Immature natural killer cell (primary cell): Measurements from ENCODE around the gene PAX3. TPM values are rescaled to one million over a fixed set of nuclear protein-coding genes. Genes with fewer than 3 reads are reported as not detected.

Experiments
- DNase-seq, 3 donors: peaks; one replicate each; pipeline ENCODE4 v3.0.0; 2022; ENCODE audit warnings: mixed read lengths in 1 of 3
- H3K27ac Mint-ChIP-seq, 6 donors: one replicate each; pipeline ENCODE4 v1.8.0; 2020; ENCODE audit warnings: mixed read lengths in 6 of 6, mild to moderate bottlenecking in 5 of 6, inconsistent platforms in 4 of 6, moderate library complexity in 3 of 6
- H3K27me3 Mint-ChIP-seq, 3 donors: one replicate each; pipeline ENCODE4 v1.8.0; 2020 to 2021; ENCODE audit warnings: low read depth in 3 of 3, mild to moderate bottlenecking in 3 of 3, mixed read lengths in 3 of 3, moderate library complexity in 3 of 3, inconsistent platforms in 1 of 3
- H3K36me3 Mint-ChIP-seq, 3 donors: one replicate each; pipeline ENCODE4 v1.8.0; 2020; ENCODE audit warnings: mixed read lengths in 3 of 3, inconsistent platforms in 2 of 3, mild to moderate bottlenecking in 2 of 3
- H3K4me1 Mint-ChIP-seq, 2 donors: one replicate each; pipeline ENCODE4 v1.8.0; 2020; ENCODE audit warnings: inconsistent platforms in 2 of 2, mild to moderate bottlenecking in 2 of 2, mixed read lengths in 2 of 2, moderate library complexity in 1 of 2
- H3K4me3 Mint-ChIP-seq, 5 donors: one replicate each; pipeline ENCODE4 v1.8.0; 2020; ENCODE audit warnings: mild to moderate bottlenecking in 5 of 5, mixed read lengths in 5 of 5, inconsistent platforms in 3 of 5, moderate library complexity in 3 of 5
- H3K9me3 Mint-ChIP-seq, 6 donors: one replicate each; pipeline ENCODE4 v1.8.0; 2020; ENCODE audit warnings: mild to moderate bottlenecking in 6 of 6, mixed read lengths in 6 of 6, inconsistent platforms in 4 of 6, moderate library complexity in 3 of 6
- polyA plus RNA-seq, 3 donors: library from polyadenylated mRNA; unstranded; fragments of 300-500 nt; fragmentation: Illumina TruSeq; gene quantifications; one replicate each; pipeline ENCODE4 v1.2.3, GENCODE V29; 2021

PAX3 gene
- polyA plus RNA-seq, 3 donors from 2014 or later, result not detected

DNA sequence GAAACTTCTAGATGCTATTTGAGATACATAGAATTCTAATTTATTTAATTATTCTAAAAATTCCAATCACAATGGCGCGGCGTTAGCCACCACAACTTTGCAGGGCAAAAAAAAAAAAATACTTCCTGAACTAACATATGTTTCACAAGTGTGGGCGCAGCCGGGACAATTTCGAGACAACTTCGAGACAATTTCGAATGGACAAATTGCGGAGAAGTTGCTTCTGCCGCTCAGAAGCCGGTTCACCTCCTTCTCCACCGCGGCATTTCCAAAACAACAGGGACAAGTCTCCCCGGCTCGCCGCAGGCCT lies 842 bp downstream of the PAX3 start:
- H3K4me1 Mint-ChIP-seq, result peaks cover 11 to 28% of the 10 kb centered on the region in 2 donors
- H3K36me3 Mint-ChIP-seq, result peaks cover 4 to 14% (median 12%) of the 10 kb centered on the region in 3 donors
- H3K4me3 Mint-ChIP-seq, result no peak overlapping the region
- H3K9me3 Mint-ChIP-seq, result peaks cover 2 to 32% (median 11%) of the 10 kb centered on the region in 6 donors
- no peak for DNase-seq
- H3K27ac Mint-ChIP-seq, result no peak overlapping the region
- peaks cover 35 to 56% (median 54%) of the 10 kb centered on the region in 3 donors for H3K27me3 Mint-ChIP-seq

DNA sequence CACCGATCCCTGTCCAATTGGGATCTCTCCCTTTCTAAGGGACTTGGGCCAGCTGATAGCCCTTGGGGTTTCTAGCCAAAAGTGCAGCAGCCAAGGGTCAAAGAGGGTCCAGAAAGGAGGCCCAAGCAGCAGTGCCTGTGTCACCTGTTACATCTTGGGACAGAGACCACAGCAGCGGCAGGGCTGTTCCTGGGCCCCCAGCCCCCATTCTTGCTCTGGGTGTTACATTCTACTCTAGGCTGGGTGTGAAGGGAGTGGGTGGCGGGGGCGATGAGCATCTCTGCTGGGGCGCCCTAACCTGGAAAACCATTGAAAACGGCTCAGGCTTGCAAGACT lies 1.2 kb downstream of the PAX3 start:
- Mint-ChIP-seq H3K9me3 (peaks cover 2 to 28% (median 9%) of the 10 kb centered on the region in 6 donors), H3K27ac (no peak overlapping the region), H3K36me3 (peaks cover 4 to 10% (median 8%) of the 10 kb centered on the region in 3 donors), H3K4me3 (no peak overlapping the region), H3K4me1 (peaks cover 9 to 24% of the 10 kb centered on the region in 2 donors), H3K27me3 (peaks cover 32 to 52% (median 51%) of the 10 kb centered on the region in 3 donors)
- no peak for DNase-seq

DNA sequence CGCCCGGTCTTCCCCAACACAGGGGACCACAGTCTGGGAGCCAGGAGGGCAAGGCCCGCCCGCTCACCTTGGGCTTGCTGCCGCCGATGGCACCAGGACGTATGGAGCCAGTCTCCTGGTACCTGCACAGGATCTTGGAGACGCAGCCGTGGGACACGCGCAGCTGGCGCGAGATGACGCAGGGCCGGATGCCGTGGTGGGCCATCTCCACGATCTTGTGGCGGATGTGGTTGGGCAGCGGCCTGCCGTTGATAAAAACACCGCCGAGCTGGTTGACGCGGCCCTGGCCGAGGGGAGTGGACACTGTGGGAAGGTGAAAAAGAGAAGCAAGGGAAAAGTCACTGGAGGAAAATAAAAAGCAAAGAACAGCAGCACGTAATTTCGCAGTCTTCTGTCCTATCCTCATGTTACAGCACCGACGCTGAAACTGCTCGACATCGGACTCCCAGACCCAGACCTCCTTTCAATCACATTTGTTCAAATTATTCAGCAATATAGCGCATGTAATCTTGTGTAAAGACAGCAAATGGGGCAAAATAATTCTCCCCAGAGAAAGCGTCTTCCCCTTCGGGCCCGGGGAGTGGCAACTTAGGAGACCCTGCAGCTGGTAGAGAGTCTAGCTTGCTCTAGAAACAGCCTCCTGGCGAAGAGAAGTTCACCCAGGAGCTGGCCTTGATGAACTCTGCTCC lies 1.7 kb downstream of the PAX3 start:
- peaks cover 33 to 52% (median 47%) of the 10 kb centered on the region in 3 donors for H3K27me3 Mint-ChIP-seq
- H3K9me3 Mint-ChIP-seq, result peaks cover 2 to 30% (median 9%) of the 10 kb centered on the region in 6 donors
- peaks cover 9 to 23% of the 10 kb centered on the region in 2 donors for H3K4me1 Mint-ChIP-seq
- DNase-seq, result no peak
- H3K27ac Mint-ChIP-seq, result no peak overlapping the region
- H3K36me3 Mint-ChIP-seq, result peaks cover 4 to 10% (median 8%) of the 10 kb centered on the region in 3 donors
- H3K4me3 Mint-ChIP-seq, result peak overlapping the region in 2 of 5 donors; percentile 21 to 48

DNA sequence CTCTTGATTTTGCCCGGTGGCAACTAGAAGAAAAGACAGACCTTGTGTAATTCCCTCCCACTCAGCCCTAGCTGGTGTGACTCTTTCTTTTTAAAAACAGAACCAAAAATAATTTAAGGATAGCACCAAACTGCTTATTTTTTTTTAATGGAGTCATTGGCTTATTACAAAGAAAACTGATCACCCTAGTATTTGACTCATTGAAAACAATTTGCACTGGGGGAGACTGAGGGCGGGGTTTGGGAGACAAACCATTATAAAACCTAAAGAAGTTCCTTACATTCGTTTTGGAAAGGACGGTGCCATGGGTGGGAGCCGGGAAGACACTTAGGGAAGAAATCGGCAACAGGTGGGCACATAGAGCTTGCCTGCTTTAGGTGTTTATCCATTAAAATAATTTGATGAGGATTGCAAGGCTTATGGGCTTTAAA lies 2.5 kb downstream of the PAX3 start:
- Mint-ChIP-seq H3K27ac (no peak overlapping the region), H3K9me3 (peaks cover 2 to 35% (median 9%) of the 10 kb centered on the region in 6 donors), H3K4me3 (peak overlapping the region in 2 of 5 donors; percentile 32 to 62), H3K27me3 (peaks cover 33 to 55% (median 44%) of the 10 kb centered on the region in 3 donors), H3K4me1 (peaks cover 9 to 23% of the 10 kb centered on the region in 2 donors), H3K36me3 (peaks cover 4 to 10% (median 8%) of the 10 kb centered on the region in 3 donors)
- DNase-seq, result no peak

DNA sequence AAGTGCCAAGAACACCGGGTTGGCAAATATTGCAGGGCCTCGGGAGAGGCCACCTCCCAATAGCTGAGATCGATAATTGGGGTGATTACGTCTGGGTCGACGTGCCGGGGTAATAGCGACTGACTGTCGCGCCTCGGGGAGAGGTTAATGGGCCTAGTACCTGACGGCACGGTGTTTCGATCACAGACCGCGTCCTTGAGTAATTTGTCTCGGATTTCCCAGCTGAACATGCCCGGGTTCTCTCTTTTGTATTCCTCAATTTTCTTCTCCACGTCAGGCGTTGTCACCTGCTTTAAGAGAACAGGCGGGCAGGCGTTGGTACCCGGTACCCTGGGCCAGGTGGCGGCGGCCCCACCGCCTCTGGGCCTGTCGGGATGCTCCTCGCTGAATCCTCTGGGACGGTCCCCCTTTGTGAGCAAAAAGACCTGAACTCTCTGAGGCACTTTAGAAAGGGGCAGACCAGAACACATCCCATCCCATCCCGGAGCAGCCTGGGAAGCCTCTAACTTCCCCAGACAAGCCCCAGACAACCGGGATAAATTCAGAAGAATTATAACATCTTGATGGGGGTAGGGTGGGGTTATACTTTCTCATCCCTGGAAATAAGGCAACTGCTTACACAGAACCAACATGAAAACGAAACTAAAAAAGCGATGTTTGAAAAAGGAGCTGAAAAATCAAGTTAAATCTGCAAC lies 3.3 kb downstream of the PAX3 start:
- Mint-ChIP-seq H3K9me3 (peaks cover 2 to 32% (median 10%) of the 10 kb centered on the region in 6 donors), H3K27me3 (peaks cover 33 to 53% (median 41%) of the 10 kb centered on the region in 3 donors), H3K36me3 (peaks cover 4 to 11% (median 8%) of the 10 kb centered on the region in 3 donors), H3K4me1 (peaks cover 9 to 23% of the 10 kb centered on the region in 2 donors), H3K4me3 (peak overlapping the region; percentile 38 to 62 (median 51)), H3K27ac (no peak overlapping the region)
- no peak for DNase-seq

DNA sequence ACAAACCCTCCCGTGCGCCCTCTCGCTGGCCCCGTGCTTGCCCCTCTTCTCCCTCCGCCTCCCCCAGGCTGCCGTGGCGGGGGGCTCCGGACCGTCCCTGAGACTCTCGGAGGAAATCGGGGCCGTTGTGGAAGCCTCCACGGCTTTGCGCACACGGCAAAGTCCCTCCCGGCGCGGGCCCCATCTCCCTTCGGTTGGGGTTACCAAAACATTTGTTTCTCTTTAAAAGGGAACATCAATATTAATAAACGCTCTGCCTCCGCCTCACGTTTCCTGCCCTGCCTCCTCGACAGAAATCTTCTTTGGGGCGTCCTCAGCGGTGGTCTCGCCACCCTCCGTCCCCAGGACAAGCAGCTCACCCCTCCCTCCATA lies 3.8 kb downstream of the PAX3 start:
- Mint-ChIP-seq H3K9me3 (peaks cover 3 to 35% (median 13%) of the 10 kb centered on the region in 6 donors), H3K27me3 (peaks cover 31 to 53% (median 38%) of the 10 kb centered on the region in 3 donors), H3K27ac (no peak overlapping the region), H3K36me3 (peaks cover 4 to 14% (median 8%) of the 10 kb centered on the region in 3 donors), H3K4me3 (peak overlapping the region; percentile 21 to 62 (median 51)), H3K4me1 (peaks cover 9 to 23% of the 10 kb centered on the region in 2 donors)
- no peak for DNase-seq

DNA sequence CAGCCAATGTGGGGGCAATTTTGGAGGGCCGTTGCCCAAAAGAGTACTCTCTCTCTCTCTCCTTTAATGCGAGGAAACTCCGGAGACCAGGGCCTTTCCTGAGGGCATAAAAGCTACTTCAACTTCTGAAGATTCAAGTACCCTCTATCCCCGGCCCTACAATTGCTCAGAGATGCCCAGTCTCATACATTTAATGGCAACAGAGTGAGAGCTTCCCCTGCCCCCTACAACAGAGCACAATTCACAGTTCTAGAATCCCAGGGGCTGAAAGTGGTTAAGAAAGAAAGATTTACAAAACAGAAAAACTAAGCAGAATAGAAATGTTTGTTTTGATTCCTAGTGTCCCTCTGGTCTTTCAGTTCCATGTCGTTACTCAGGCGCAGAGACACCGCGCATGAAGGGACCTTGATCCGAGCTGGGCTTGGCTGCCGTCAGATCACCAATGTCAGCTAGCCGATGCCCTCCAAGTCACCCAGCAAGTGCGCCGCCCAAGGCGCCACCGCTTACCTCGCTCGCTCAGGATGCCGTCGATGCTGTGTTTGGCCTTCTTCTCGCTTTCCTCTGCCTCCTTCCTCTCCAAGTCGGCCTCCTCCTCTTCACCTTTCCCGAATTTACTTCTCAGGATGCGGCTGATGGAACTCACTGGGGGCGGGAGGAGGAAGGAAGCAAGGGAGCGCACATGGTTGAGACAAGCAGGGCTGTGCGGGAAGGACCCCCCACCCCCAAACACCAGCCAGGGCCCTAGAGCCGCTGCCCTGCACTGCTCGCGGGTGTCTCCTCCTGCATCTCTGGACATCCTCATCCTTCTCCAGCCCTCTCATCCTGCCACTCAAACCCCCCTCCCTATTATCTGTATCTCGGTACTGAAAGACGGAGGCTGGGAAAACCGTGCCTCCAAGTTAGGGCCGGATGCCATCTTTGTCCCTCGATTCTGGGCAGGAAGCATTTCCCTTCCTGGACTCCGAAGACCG lies 4.9 kb downstream of the PAX3 start:
- peaks cover 2 to 28% (median 12%) of the 10 kb centered on the region in 6 donors for H3K9me3 Mint-ChIP-seq
- DNase-seq, result no peak
- H3K27me3 Mint-ChIP-seq, result peaks cover 26 to 50% (median 33%) of the 10 kb centered on the region in 3 donors
- peaks cover 0 to 10% (median 3%) of the 10 kb centered on the region in 3 donors for H3K36me3 Mint-ChIP-seq
- H3K4me3 Mint-ChIP-seq, result peak overlapping the region in 1 of 5 donors; percentile 29
- H3K27ac Mint-ChIP-seq, result no peak overlapping the region
- H3K4me1 Mint-ChIP-seq, result peaks cover 9 to 23% of the 10 kb centered on the region in 2 donors

DNA sequence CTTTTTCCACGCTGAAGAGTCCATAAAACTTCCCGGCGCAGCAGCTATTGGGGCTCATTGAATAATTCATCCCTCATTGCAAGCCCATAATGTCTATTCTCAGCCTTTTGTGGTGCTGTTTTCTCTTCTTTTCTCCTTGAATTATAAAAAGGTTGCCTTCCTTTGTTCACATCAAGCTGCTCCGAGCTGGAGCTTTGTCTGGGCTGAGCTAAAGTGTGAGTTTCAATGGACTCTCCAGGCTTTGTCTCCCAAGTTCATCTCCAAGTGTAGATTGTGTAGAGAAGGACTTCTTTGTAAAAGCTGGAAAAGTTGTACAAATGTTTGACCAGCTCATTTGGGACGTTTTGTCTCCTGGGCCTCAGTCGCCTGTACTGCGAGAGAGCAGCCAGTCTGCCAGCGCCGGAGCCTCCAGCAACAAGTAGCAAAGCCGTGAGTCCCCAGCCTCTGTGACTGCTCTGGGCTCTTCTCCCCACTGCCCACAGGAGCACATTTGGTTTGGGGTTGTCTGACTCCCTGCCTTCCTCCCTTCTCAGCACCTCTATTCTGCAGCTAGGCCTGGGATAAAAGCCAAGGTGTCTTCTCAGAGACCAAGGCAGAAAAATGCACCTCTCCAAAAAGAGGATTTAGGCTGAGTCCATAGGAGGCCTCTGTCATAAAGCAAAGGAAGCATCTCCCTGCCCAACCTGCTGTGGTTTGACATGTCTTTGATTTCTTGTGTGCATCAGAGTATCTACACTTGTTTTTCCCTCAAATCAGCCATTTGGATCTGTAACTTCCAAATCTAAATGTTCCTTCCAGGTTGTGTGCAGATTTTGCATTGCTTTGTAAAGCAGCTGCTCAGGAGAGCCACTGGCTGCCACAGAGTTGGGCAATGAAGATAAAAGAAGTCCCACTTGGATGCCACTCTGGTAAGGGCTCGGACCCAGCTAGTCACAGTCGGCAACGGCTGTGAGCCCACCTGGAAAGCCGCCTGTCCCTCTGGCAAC lies 6.4 kb downstream of the PAX3 start:
- Mint-ChIP-seq H3K36me3 (peaks cover 0 to 10% (median 3%) of the 10 kb centered on the region in 3 donors), H3K9me3 (peaks cover 0 to 39% (median 11%) of the 10 kb centered on the region in 6 donors), H3K4me1 (peaks cover 9 to 23% of the 10 kb centered on the region in 2 donors), H3K4me3 (no peak overlapping the region), H3K27ac (no peak overlapping the region), H3K27me3 (peaks cover 21 to 45% (median 27%) of the 10 kb centered on the region in 3 donors)
- DNase-seq, result no peak

DNA sequence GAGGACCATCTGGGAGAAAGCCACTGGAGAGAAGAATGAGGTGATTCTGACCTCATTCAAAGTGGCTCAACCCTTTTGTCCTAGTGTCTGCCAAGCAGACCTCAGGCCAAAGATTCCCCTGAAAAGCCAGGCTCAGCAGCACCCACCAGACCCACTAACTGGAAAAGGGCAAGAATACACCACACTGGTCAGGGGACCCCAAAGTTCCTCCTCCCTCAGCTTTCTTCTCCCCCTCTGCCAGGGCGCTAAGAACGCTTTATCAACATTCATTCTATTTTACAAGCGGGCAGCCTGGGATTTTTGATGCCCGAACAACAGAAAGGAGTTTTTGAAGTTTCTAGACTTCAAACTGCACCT lies 7.3 kb downstream of the PAX3 start:
- DNase-seq, result no peak
- Mint-ChIP-seq H3K27me3 (peaks cover 17 to 42% (median 23%) of the 10 kb centered on the region in 3 donors), H3K27ac (no peak overlapping the region), H3K4me1 (peaks cover 6 to 16% of the 10 kb centered on the region in 2 donors), H3K4me3 (no peak overlapping the region), H3K9me3 (peaks cover 0 to 34% (median 12%) of the 10 kb centered on the region in 6 donors), H3K36me3 (peaks cover 0 to 10% (median 3%) of the 10 kb centered on the region in 3 donors)

DNA sequence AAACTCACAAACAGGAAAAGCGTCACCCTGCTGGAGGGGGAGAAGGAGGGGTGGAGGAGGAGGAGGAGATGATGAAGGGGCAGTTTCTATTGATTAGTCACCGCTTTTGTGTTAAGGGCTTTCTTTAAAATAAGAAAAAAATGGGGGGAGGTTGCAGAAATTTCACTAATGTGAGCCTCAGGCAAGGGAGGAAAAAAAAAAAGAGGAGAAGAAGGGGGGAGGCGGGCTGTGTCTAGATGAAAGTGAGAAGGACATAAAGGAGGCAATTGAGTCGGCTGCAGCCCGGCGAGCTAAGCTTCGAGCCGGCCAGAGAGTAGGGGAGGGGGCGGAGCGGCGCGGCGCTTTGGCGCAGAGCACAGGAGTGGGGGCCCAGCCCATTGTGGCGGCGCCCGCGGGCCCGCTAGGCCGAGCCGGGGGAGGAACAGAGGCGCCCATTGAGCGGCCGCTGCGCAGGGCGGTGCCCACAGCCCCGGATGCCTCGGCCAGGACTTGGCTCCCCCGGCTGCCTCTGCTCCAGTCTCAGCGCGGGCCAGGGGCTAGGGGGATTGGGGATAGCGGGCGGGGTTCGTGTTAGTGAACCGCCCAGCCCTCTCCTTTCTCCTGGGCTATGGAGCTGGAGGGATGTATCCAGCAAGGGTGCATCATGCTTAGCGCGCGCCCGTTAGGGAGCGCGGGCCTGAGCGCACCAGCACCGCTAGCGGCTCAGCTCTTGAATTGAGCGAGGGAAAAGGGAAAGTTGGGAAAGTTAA lies 7.9 kb downstream of the PAX3 start:
- no peak for DNase-seq
- Mint-ChIP-seq H3K36me3 (peaks cover 0 to 10% (median 3%) of the 10 kb centered on the region in 3 donors), H3K4me3 (no peak overlapping the region), H3K27ac (no peak overlapping the region), H3K27me3 (peaks cover 15 to 37% (median 18%) of the 10 kb centered on the region in 3 donors), H3K9me3 (peaks cover 0 to 30% (median 12%) of the 10 kb centered on the region in 6 donors), H3K4me1 (peaks cover 4 to 10% of the 10 kb centered on the region in 2 donors)

DNA sequence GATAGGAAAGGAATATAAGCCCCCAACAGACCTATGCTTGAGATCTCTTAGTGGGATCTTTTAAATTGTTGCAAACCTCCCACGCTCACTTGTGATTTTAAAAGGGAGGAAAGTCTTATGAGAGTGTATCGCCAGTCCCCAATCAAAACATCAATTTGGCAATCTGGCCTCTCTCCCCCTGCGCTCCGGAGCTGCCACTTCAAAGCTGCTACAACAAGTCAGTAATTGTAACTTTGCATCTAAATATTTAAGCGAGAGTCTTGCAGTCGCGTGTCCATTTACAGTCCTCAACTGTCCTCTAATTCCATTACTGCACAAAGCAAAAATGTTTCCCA lies 8.4 kb downstream of the PAX3 start:
- Mint-ChIP-seq H3K9me3 (peaks cover 0 to 30% (median 12%) of the 10 kb centered on the region in 6 donors), H3K4me3 (no peak overlapping the region), H3K27ac (no peak overlapping the region), H3K27me3 (peaks cover 15 to 36% (median 16%) of the 10 kb centered on the region in 3 donors), H3K36me3 (peaks cover 0 to 10% (median 3%) of the 10 kb centered on the region in 3 donors), H3K4me1 (peaks cover 3 to 5% of the 10 kb centered on the region in 2 donors)
- no peak for DNase-seq
